Heart left ventricle (tissue), 16 donors: ENCODE results near the gene GRK3. TPM values are rescaled to one million over a fixed set of nuclear protein-coding genes. Genes with fewer than 3 reads are reported as not detected.

Experiments used
- ATAC-seq, 4 donors: fragments of 200-7000 bp; cut with Tn5 transposase; one replicate each; pipeline ENCODE4 v1.9.1; 2020 to 2022; ENCODE audit warnings: moderate library complexity in 4 of 4, mild to moderate bottlenecking in 3 of 4, moderate number of reproducible peaks in 1 of 4
- DNase-seq, 5 donors: peaks; one replicate each; pipeline ENCODE4 v3.0.0-alpha.2; 2020
- H3K27ac ChIP-seq, 12 donors: fragments of 200-600 bp; sonication (generic) in 4 of 12; one replicate each; pipeline versions ENCODE4 v1.5.0 to v1.8.0; 2016 to 2022; ENCODE audit warnings: mild to moderate bottlenecking in 2 of 12
- H3K27me3 ChIP-seq, 9 donors: fragments of 200-600 bp; sonication (generic) in 2 of 9; one replicate each; pipeline versions ENCODE4 v1.5.1 to v1.8.0; 2016 to 2022; ENCODE audit warnings: mild to moderate bottlenecking in 3 of 9
- H3K36me3 ChIP-seq, 9 donors: fragments of 200-600 bp; sonication (generic) in 2 of 9; one replicate each; pipeline versions ENCODE4 v1.5.0 to v1.8.0; 2018 to 2022; ENCODE audit warnings: mild to moderate bottlenecking in 2 of 9
- H3K4me1 ChIP-seq, 12 donors: fragments of 200-600 bp; sonication (generic) in 4 of 12; one replicate each; pipeline versions ENCODE4 v1.5.0 to v1.8.0; 2016 to 2022; ENCODE audit warnings: mild to moderate bottlenecking in 3 of 12
- H3K4me3 ChIP-seq, 12 donors: fragments of 200-600 bp; sonication (generic) in 4 of 12; one replicate each; pipeline versions ENCODE4 v1.5.0 to v1.8.0; 2017 to 2022; ENCODE audit warnings: mild to moderate bottlenecking in 9 of 12, moderate library complexity in 4 of 12
- H3K9me3 ChIP-seq, 12 donors: fragments of 200-600 bp; sonication (generic) in 4 of 12; one replicate each; pipeline versions ENCODE4 v1.5.0 to v1.8.0; 2016 to 2022; ENCODE audit warnings: mild to moderate bottlenecking in 1 of 12
- CTCF ChIP-seq, 12 donors: fragments of 200-600 bp; sonication (generic) in 4 of 12; IDR thresholded peaks; one replicate each; pipeline versions ENCODE4 v1.5.0 to v1.8.0; 2018 to 2022; ENCODE audit warnings: antibody characterized with exemption in 12 of 12, mild to moderate bottlenecking in 5 of 12
- POLR2A ChIP-seq, 2 donors: fragments of 450-650 bp; IDR thresholded peaks; one replicate each; pipeline ENCODE4 v1.6.1; 2017; ENCODE audit warnings: antibody characterized with exemption in 2 of 2, mild to moderate bottlenecking in 2 of 2, moderate library complexity in 2 of 2
- WGBS, 4 donors: extraction: QIAGEN DNeasy Blood & Tissue Kit in 2 of 4; methylation state at CpG; one replicate each; pipeline versions ENCODE4 v1.1.5 to v1.1.7; 2013 to 2018; 5-methylcytosine and 5-hydroxymethylcytosine counted together
- intact Hi-C, 10 donors: fragments of 100-400 bp; cut with DNase I; formaldehyde crosslinking; loops; one replicate each; pipeline versions ENCODE4 v1.11.1 to v1.14.2; 2022
- polyA plus RNA-seq, 2 donors: library from polyadenylated mRNA; stranded (reverse); fragments of 200-250 nt; gene quantifications; one replicate each; pipeline ENCODE4 v1.2.3, GENCODE V29; 2013
- total RNA-seq, 9 donors: library from RNA; depleted of rRNA in 2 of 9; stranded (reverse); fragments of >200 nt in 2 of 9; fragmentation: NEBNext Ultra II Directional in 3 of 9; extraction: Animal tissue kit (Norgen Biotek cat#: 25700) in 3 of 9; gene quantifications; one replicate each; pipeline versions ENCODE4 v1.1.0 to v1.2.4, GENCODE V29; 2016 to 2023
- donor health status: ischemic (EF 13 %, LVEDD 7.1; RV severe dilation, severe dysfunction).
- donor health status: healthy with polysubstance abuse.
- donor health status: DM: no; HTN: yes; CAD: no.
- donor health status: DM: no; HTN: no; CAD: no.
- donor health status: ischemic (EF 25% LVEDD 6.9; RV normal size, moderate dysfunction).
- donor health status: ischemic (EF 25% LVEDD 5.7; RV mildly dilated, moderate dysfunction).
- donor health status: healthy.
- donor health status: DM: yes; HTN: yes; CAD: no.
- donor health status: ischemic (EF 35%, LVEDD 5.7; RV mildly dilated, moderate dysfunction).
- donor health status: nonischemic (EF 11% LVEDD 7.7; RV severe dilation, severe dysfunction).
- donor health status: DM: yes; HTN: yes; CAD: no.
- donor health status: PGD.
- donor health status: ischemic (EF 29% LVEDD 5.4; RV normal size, mild dysfunction).
- donor health status: nonischemic (EF 23%, LVEDD 6.1; RV moderate dilation, normal function).

GRK3 gene
- total and polyA plus RNA-seq, 11 donors: 1.1 to 16.2 (median 5.9) TPM

- intact Hi-C loops: no loop called here
- DNase-seq: no peak
- H3K36me3 ChIP-seq: peaks cover 0 to 17% (median 0%) of the 10 kb centered on the region in 9 donors
- H3K9me3 ChIP-seq: no peaks in the 10 kb centered on the region
- no peaks in the 10 kb centered on the region for H3K27me3 ChIP-seq
- H3K4me1 ChIP-seq: peaks cover 0 to 10% (median 0%) of the 10 kb centered on the region in 12 donors
- no peak overlapping the region for H3K27ac ChIP-seq
- H3K4me3 ChIP-seq: no peak overlapping the region
- TF ChIP-seq POLR2A (IDR thresholded peaks at IDR 0.05) (no peak), CTCF (IDR thresholded peaks at IDR 0.05) (no peak)
- no peak for ATAC-seq
- WGBS, 4 donors: 94 to 97% (median 96%) methylated on average over 16 of the region's 16 CpGs
Measured at GRCh38 chr22:25722223-25722622, 157.7 kb downstream of the GRK3 start.

- ATAC-seq (no peak), DNase-seq (no peak)
- no peak overlapping the region for H3K4me3 ChIP-seq
- intact Hi-C loops: no loop called here
- no peaks in the 10 kb centered on the region for H3K27me3 ChIP-seq
- H3K36me3 ChIP-seq: peaks cover 0 to 17% (median 0%) of the 10 kb centered on the region in 9 donors
- H3K27ac ChIP-seq: no peak overlapping the region
- 92 to 95% (median 94%) methylated on average over 3 of the region's 3 CpGs for WGBS, 4 donors
- TF ChIP-seq POLR2A (IDR thresholded peaks at IDR 0.05): no peak
- no peak for TF ChIP-seq CTCF (IDR thresholded peaks at IDR 0.05)
- H3K9me3 ChIP-seq: no peaks in the 10 kb centered on the region
- peaks cover 0 to 9% (median 0%) of the 10 kb centered on the region in 12 donors for H3K4me1 ChIP-seq
Measured at GRCh38 chr22:25722626-25723025, 158.2 kb downstream of the GRK3 start.

- no peaks in the 10 kb centered on the region for H3K27me3 ChIP-seq
- H3K27ac ChIP-seq: no peak overlapping the region
- no peaks in the 10 kb centered on the region for H3K9me3 ChIP-seq
- TF ChIP-seq CTCF (IDR thresholded peaks at IDR 0.05) (no peak), POLR2A (IDR thresholded peaks at IDR 0.05) (no peak)
- H3K4me3 ChIP-seq: no peak overlapping the region
- DNase-seq (no peak), ATAC-seq (no peak)
- intact Hi-C loops: no loop called here
- H3K4me1 ChIP-seq: no peaks in the 10 kb centered on the region
- H3K36me3 ChIP-seq: peaks cover 0 to 18% (median 0%) of the 10 kb centered on the region in 9 donors
- WGBS, 4 donors: 54 to 66% (median 61%) methylated on average over 4 of the region's 4 CpGs
Measured at GRCh38 chr22:25726241-25726640, 161.8 kb downstream of the GRK3 start.

GRCh38 chr22:25728071-25728470 lies 163.6 kb downstream of the GRK3 start:
- Histone ChIP-seq H3K27me3 (no peaks in the 10 kb centered on the region), H3K27ac (no peak overlapping the region), H3K4me1 (no peaks in the 10 kb centered on the region), H3K4me3 (no peak overlapping the region), H3K36me3 (peaks cover 0 to 8% (median 0%) of the 10 kb centered on the region in 9 donors), H3K9me3 (no peaks in the 10 kb centered on the region)
- TF ChIP-seq POLR2A (IDR thresholded peaks at IDR 0.05): no peak
- ATAC-seq (no peak), DNase-seq (no peak)
- intact Hi-C loops: no loop called here
- WGBS, 4 donors: 82 to 93% (median 90%) methylated on average over 7 of the region's 7 CpGs
